ENCODE data around the gene ERAP2.

DNA sequence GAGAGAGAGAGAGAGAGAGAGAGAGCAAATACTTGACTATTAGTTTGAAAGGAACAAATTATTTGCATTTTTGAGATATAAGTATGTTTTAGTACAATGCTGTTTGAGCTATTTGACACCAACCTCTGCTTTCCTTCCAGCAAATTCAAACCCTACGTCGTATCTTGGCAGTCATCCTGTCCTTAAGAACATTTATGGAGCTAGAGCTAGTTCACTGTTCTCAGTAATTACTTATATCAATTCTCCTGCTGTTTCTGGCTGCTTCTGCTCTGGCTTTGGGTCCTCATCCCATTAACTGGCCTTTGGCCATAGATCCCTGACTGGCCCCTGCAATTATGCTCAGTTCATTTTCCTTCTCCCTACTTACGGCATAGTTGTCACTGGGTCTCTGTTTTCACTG lies 19.9 kb upstream of the ERAP2 start:
- TF ChIP-seq, protein P1, sequence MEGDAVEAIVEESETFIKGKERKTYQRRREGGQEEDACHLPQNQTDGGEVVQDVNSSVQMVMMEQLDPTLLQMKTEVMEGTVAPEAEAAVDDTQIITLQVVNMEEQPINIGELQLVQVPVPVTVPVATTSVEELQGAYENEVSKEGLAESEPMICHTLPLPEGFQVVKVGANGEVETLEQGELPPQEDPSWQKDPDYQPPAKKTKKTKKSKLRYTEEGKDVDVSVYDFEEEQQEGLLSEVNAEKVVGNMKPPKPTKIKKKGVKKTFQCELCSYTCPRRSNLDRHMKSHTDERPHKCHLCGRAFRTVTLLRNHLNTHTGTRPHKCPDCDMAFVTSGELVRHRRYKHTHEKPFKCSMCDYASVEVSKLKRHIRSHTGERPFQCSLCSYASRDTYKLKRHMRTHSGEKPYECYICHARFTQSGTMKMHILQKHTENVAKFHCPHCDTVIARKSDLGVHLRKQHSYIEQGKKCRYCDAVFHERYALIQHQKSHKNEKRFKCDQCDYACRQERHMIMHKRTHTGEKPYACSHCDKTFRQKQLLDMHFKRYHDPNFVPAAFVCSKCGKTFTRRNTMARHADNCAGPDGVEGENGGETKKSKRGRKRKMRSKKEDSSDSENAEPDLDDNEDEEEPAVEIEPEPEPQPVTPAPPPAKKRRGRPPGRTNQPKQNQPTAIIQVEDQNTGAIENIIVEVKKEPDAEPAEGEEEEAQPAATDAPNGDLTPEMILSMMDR (IDR thresholded peaks at IDR 0.05) = no peak
- no peak for TF ChIP-seq POLR2A (IDR thresholded peaks at IDR 0.05)
